Tibial artery (tissue), 4 donors: ENCODE results near the gene MDM1.

ENCODE experiments used
- DNase-seq, 2 donors: peaks; one replicate each; pipeline ENCODE4 v3.0.0-alpha.2; 2019
- H3K27ac ChIP-seq, 2 donors: fragments of 200-600 bp; sonication (generic) in 1 of 2; 1 replicate in 1 of 2; 2 replicates in 1 of 2; pipeline ENCODE4 v1.5.1; 2018 to 2019; ENCODE audit warnings: mild to moderate bottlenecking in 1 of 2
- H3K27me3 ChIP-seq, 2 donors: fragments of 200-600 bp; sonication (generic) in 1 of 2; one replicate each; pipeline versions ENCODE4 v1.5.1 to v1.6.0; 2016 to 2019
- H3K36me3 ChIP-seq, 3 donors: fragments of 200-600 bp; sonication (generic) in 2 of 3; one replicate each; pipeline ENCODE4 v1.5.1; 2016 to 2019; ENCODE audit warnings: mild to moderate bottlenecking in 2 of 3
- H3K4me1 ChIP-seq, 4 donors: fragments of 200-600 bp; sonication (generic) in 2 of 4; 1 replicate in 3 of 4; 2 replicates in 1 of 4; pipeline ENCODE4 v1.5.1; 2016 to 2019
- H3K4me3 ChIP-seq, 2 donors: fragments of 200-600 bp; sonication (generic) in 1 of 2; 1 replicate in 1 of 2; 2 replicates in 1 of 2; pipeline ENCODE4 v1.5.1; 2018 to 2019; ENCODE audit warnings: mild to moderate bottlenecking in 2 of 2
- H3K9me3 ChIP-seq, 3 donors: fragments of 200-600 bp; sonication (generic) in 1 of 3; one replicate each; pipeline ENCODE4 v1.5.1; 2016 to 2019
- CTCF ChIP-seq, 2 experiments: fragments of 200-600 bp in 1 of 2; fragments of 450-650 bp in 1 of 2; IDR thresholded peaks; one replicate each; pipeline ENCODE4 v1.5.1; 2017 to 2019; ENCODE audit warnings: antibody characterized with exemption in 2 of 2, mild to moderate bottlenecking in 1 of 2, moderate library complexity in 1 of 2
- intact Hi-C: fragments of 100-400 bp; cut with DNase I; formaldehyde crosslinking; loops from one replicate; pipeline ENCODE4 v1.15.0; 2023; ENCODE audit warnings: low total_unique reads

Gene MDM1

DNA sequence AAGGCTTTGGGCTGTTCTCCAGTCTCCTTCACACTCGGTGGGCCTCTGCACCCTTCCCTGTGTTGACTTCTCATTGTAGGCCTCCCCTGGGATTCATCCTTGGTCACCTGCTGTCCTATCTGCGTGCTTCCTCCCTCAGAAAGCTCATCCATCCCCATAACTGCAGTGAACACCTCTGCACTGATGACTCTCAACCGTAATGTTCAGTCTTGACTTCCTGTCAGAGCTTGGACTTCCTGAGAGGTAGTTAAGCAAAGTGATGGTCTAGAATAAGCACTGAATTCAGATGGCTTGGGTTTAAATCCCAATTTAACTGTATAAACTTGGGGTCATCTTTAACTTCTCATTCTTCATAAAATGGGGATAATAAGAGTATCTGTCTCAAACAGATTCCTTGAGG, 13.6 kb upstream of the MDM1 start:
- Histone ChIP-seq H3K9me3 (no peaks in the 10 kb centered on the region), H3K4me1 (peaks cover 0 to 7% (median 0%) of the 10 kb centered on the region in 4 donors), H3K27ac (no peak overlapping the region), H3K36me3 (no peaks in the 10 kb centered on the region), H3K27me3 (peaks cover 0 to 4% of the 10 kb centered on the region in 2 donors), H3K4me3 (no peak overlapping the region)
- DNase-seq, result no peak
- no peak for TF ChIP-seq CTCF (IDR thresholded peaks at IDR 0.05)
- intact Hi-C loops, result no loop called here

DNA sequence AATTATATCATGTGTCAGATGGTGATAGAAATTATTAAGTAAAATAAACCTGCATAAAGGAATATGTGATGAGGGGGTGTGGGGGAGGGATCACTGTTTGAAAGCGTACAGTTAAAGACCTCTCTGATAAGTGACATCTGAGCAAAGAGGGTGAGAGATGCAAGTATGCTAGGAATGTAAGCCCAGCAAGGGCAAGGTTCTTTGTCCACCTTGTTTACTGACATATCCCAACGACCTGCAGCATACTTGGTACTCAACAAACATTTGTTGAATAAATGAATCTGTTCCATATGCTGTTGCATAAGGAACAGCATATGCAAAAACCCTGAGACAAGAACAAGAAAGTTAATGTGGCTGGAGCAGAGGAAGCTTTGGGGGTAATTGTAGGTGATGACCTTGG, 12.0 kb upstream of the MDM1 start:
- DNase-seq, result no peak
- H3K27me3 ChIP-seq, result peaks cover 0 to 4% of the 10 kb centered on the region in 2 donors
- H3K36me3 ChIP-seq, result no peaks in the 10 kb centered on the region
- H3K4me3 ChIP-seq, result no peak overlapping the region
- no peaks in the 10 kb centered on the region for H3K9me3 ChIP-seq
- TF ChIP-seq CTCF (IDR thresholded peaks at IDR 0.05), result no peak
- no peak overlapping the region for H3K27ac ChIP-seq
- intact Hi-C loops, result no loop called here
- no peaks in the 10 kb centered on the region for H3K4me1 ChIP-seq

DNA sequence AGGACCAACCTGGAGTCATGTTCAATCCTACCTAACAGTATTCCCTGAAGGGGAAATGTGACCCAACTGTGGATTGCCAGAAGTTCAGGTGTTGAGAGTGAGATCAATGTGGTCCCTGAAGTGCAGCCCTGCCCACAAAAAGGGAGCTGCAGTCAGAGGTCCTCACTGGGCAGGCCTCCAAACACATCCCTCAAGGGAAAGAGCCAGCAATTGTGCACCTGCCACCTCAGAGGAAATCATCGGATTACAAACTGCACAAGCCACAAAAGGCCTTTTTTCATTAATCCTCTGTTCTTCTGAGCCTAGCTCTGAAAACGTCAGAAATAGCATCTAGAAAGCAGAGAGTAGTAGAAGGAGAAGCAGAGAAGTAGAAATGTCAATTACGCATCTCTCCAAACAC, 10.8 kb upstream of the MDM1 start:
- Histone ChIP-seq H3K9me3 (no peaks in the 10 kb centered on the region), H3K4me3 (no peak overlapping the region), H3K4me1 (no peaks in the 10 kb centered on the region), H3K27me3 (peaks cover 0 to 4% of the 10 kb centered on the region in 2 donors), H3K36me3 (no peaks in the 10 kb centered on the region), H3K27ac (no peak overlapping the region)
- DNase-seq, result no peak
- intact Hi-C loops, result no loop called here
- TF ChIP-seq CTCF (IDR thresholded peaks at IDR 0.05), result no peak

- no peak for TF ChIP-seq CTCF (IDR thresholded peaks at IDR 0.05)
- no peak for DNase-seq
- intact Hi-C loops, result no loop called here
- Histone ChIP-seq H3K27me3 (peaks cover 0 to 4% of the 10 kb centered on the region in 2 donors), H3K4me1 (peaks cover 0 to 8% (median 0%) of the 10 kb centered on the region in 4 donors), H3K9me3 (no peaks in the 10 kb centered on the region), H3K36me3 (no peaks in the 10 kb centered on the region), H3K4me3 (no peak overlapping the region), H3K27ac (no peak overlapping the region)
These were observed 9.7 kb upstream of the MDM1 start for GRCh38 chr12:68341822-68342221.

- TF ChIP-seq CTCF (IDR thresholded peaks at IDR 0.05), result no peak
- Histone ChIP-seq H3K36me3 (no peaks in the 10 kb centered on the region), H3K9me3 (no peaks in the 10 kb centered on the region), H3K27ac (no peak overlapping the region), H3K27me3 (peaks cover 0 to 2% of the 10 kb centered on the region in 2 donors), H3K4me3 (no peak overlapping the region), H3K4me1 (peaks cover 0 to 13% (median 0%) of the 10 kb centered on the region in 4 donors)
- DNase-seq, result no peak
- intact Hi-C loops, result no loop called here
These were observed 8.5 kb upstream of the MDM1 start for GRCh38 chr12:68340404-68341270.
